B cell (primary cell): ENCODE results near the gene CD247. TPM values are rescaled to one million over a fixed set of nuclear protein-coding genes. Genes with fewer than 3 reads are reported as not detected.

ENCODE experiments used
- ATAC-seq: fragments of 200-7000 bp; cut with Tn5 transposase; one replicate; pipeline ENCODE4 v1.10.0; 2021; ENCODE audit warnings: low read depth, mild to moderate bottlenecking, moderate number of reproducible peaks, moderate library complexity
- CTCF ChIA-PET: fragments of 350-600 bp; sonication (Branson Sonifier 250); formaldehyde crosslinking; loops from one replicate; lab custom pipeline; 2021; ENCODE audit warnings: antibody characterized with exemption, inconsistent platforms; lab: Charles Lee
- POLR2A ChIA-PET: fragments of 350-600 bp; sonication (Branson Sonifier 250); formaldehyde crosslinking; loops from one replicate; lab custom pipeline; 2021; ENCODE audit warnings: antibody characterized with exemption; lab: Charles Lee
- DNase-seq: peaks from one replicate; pipeline ENCODE4 v3.0.0; 2013
- H2AFZ ChIP-seq: 2 replicates; pipeline ENCODE4 v1.6.1; 2012; ENCODE audit warnings: mild to moderate bottlenecking, low read depth, low read length; ENCODE audit not compliant: insufficient read depth, poor library complexity, severe bottlenecking
- H3K27ac ChIP-seq, 2 donors: 1 replicate in 1 of 2; 2 replicates in 1 of 2; pipeline ENCODE4 v1.5.1; 2012 to 2013; ENCODE audit warnings: low read length in 2 of 2, mild to moderate bottlenecking in 2 of 2, moderate library complexity in 1 of 2
- H3K27me3 ChIP-seq, 4 experiments: fragments of 200-600 bp in 1 of 4; sonication (generic) in 1 of 4; replicated peaks in 1 of 4; 1 replicate in 2 of 4; 2 replicates in 2 of 4; pipeline versions ENCODE4 v1.6.1 to v1.7.0; 2013 to 2016; ENCODE audit warnings: low read length in 3 of 4, mild to moderate bottlenecking in 2 of 4, mixed read lengths in 1 of 4, moderate library complexity in 1 of 4; ENCODE audit not compliant: insufficient read depth in 4 of 4, control insufficient read depth in 3 of 4; ENCODE audit errors: control extremely low read depth in 1 of 4
- H3K36me3 ChIP-seq, 2 experiments: replicated peaks in 1 of 2; 1 replicate in 1 of 2; 2 replicates in 1 of 2; pipeline versions ENCODE4 v1.6.1 to v1.7.1; 2013; ENCODE audit warnings: low read length in 1 of 2; ENCODE audit not compliant: insufficient read depth in 2 of 2, control insufficient read depth in 1 of 2; ENCODE audit errors: control extremely low read depth in 1 of 2, extremely low read depth in 1 of 2
- H3K4me1 ChIP-seq, 2 donors: fragments of 200-600 bp in 1 of 2; sonication (generic) in 1 of 2; 1 replicate in 1 of 2; 2 replicates in 1 of 2; pipeline versions ENCODE4 v1.5.1 to v1.6.1; 2013 to 2017; ENCODE audit warnings: low read length in 2 of 2; ENCODE audit not compliant: control insufficient read depth in 2 of 2, insufficient read depth in 2 of 2
- H3K4me2 ChIP-seq: replicated peaks from 2 replicates; pipeline ENCODE3; 2012; ENCODE audit warnings: mild to moderate bottlenecking, low read depth, low read length; ENCODE audit not compliant: poor library complexity, severe bottlenecking
- H3K4me3 ChIP-seq, 5 experiments: fragments of 200-600 bp in 1 of 5; sonication (generic) in 1 of 5; 1 replicate in 3 of 5; 2 replicates in 2 of 5; pipeline versions ENCODE4 v1.5.1 to v1.7.0; 2011 to 2016; ENCODE audit warnings: low read length in 4 of 5, mild to moderate bottlenecking in 4 of 5, low read depth in 2 of 5, control low read depth in 1 of 5, moderate library complexity in 1 of 5; ENCODE audit not compliant: insufficient read depth in 1 of 5; ENCODE audit errors: control extremely low read depth in 1 of 5, extremely low read depth in 1 of 5
- H3K79me2 ChIP-seq: fragments of 200-600 bp; sonication (generic); one replicate; pipeline ENCODE4 v1.6.0; 2016; ENCODE audit warnings: low read length; ENCODE audit not compliant: control insufficient read depth, insufficient read depth
- H3K9ac ChIP-seq: fragments of 200-600 bp; sonication (generic); 2 replicates; pipeline ENCODE4 v1.6.1; 2017; ENCODE audit warnings: mild to moderate bottlenecking, low read length, moderate library complexity
- H3K9me3 ChIP-seq, 3 donors: one replicate each; pipeline versions ENCODE4 v1.6.1 to v1.7.1; 2013; ENCODE audit warnings: low read length in 2 of 3; ENCODE audit not compliant: control insufficient read depth in 2 of 3, insufficient read depth in 1 of 3; ENCODE audit errors: control extremely low read depth in 1 of 3
- H4K20me1 ChIP-seq: 2 replicates; pipeline ENCODE4 v1.6.0; 2012; ENCODE audit warnings: mild to moderate bottlenecking, low read length; ENCODE audit not compliant: insufficient read depth, control insufficient read depth, poor library complexity, severe bottlenecking
- H3K27ac Mint-ChIP-seq: one replicate; pipeline ENCODE4 v1.8.0; 2021; ENCODE audit warnings: mixed read lengths
- H3K27me3 Mint-ChIP-seq: one replicate; pipeline ENCODE4 v1.8.0; 2021; ENCODE audit warnings: mixed read lengths
- H3K4me1 Mint-ChIP-seq: one replicate; pipeline ENCODE4 v1.8.0; 2021; ENCODE audit warnings: mixed read lengths
- H3K4me3 Mint-ChIP-seq: one replicate; pipeline ENCODE4 v1.8.0; 2021; ENCODE audit warnings: mixed read lengths
- H3K9me3 Mint-ChIP-seq: one replicate; pipeline ENCODE4 v1.8.0; 2022; ENCODE audit warnings: mixed read lengths; ENCODE audit not compliant: insufficient read depth
- EZH2 ChIP-seq: IDR thresholded peaks from 2 replicates; pipeline ENCODE4 v1.6.1; 2012; ENCODE audit warnings: borderline replicate concordance, low read depth, mild to moderate bottlenecking, moderate library complexity, low read length; ENCODE audit not compliant: insufficient read depth, poor library complexity, severe bottlenecking
- WGBS: methylation state at CpG from one replicate; pipeline ENCODE4 v1.1.5; 2013; ENCODE audit warnings: missing lambda C conversion rate; ENCODE audit not compliant: insufficient coverage; 5-methylcytosine and 5-hydroxymethylcytosine counted together
- intact Hi-C: fragments of 100-400 bp; cut with micrococcal nuclease; formaldehyde crosslinking; loops from one replicate; pipeline ENCODE4 v1.10.0; 2022
- polyA plus RNA-seq: library from polyadenylated mRNA; depleted of rRNA; stranded (reverse); fragments of >200 nt; gene quantifications from 2 replicates; pipeline ENCODE4 v1.2.3, GENCODE V29; 2012
- total RNA-seq, 2 donors: library from RNA; stranded (reverse); fragments of 120-200 nt in 1 of 2; gene quantifications; 1 replicate in 1 of 2; 2 replicates in 1 of 2; pipeline versions ENCODE4 v1.2.3 to v1.2.4, GENCODE V29; 2013 to 2022
- TF ChIP-seq, protein P1 (sequence below): fragments of 200-600 bp; IDR thresholded peaks from one replicate; pipeline ENCODE4 v1.8.0; 2022; ENCODE audit warnings: antibody characterized with exemption, mild to moderate bottlenecking

CD247 gene
- total and polyA plus RNA-seq, 2 donors (not counting 1 experiment from before 2014, with no cell fraction given) = 2.5 to 10.8 TPM

DNA sequence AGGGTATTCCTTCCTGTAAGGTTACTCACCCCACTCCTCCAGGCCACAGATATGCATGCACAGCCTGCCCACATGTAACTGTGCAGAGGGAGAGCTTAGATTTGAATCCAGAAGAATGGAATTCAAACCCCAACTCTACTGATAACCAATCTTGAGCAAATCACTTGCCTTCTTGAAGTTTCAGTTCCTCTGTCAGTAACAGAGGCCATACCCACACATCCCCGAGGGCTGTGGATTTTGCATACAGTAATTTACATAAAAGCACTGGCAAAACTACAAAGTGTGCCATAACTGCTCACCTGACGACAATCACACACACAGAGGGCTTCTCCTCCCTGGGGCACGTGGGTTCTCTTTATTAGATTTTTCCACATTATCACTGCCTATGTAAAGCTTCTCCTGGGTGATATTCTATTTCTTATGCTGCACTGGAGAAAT lies 18.6 kb downstream of the CD247 start:
- peak overlapping the region; percentile 66 for H3K4me2 ChIP-seq
- H2AFZ ChIP-seq = no peak overlapping the region
- ChIA-PET CTCF (interaction anchor here (0.9 to 4.3 kb wide), 4 partner anchors 19 to 49 kb away, joined by 3 to 25 read pairs (median 6); no protein-coding TSS in a partner anchor), POLR2A (interaction anchor here (0.6 to 1.4 kb wide), 2 partner anchors 44 to 437 kb away, joined by 3 to 10 read pairs; partner anchors contain the start of gene DCAF6)
- H3K27me3 ChIP-seq = peaks cover 0 to 66% (median 55%) of the 10 kb centered on the region in 4 experiments
- H3K9me3 ChIP-seq = peaks cover 0 to 5% (median 0%) of the 10 kb centered on the region in 3 donors
- Mint-ChIP-seq H3K4me1 (peaks cover 39% of the 10 kb centered on the region), H3K27ac (peak overlapping the region; percentile 18), H3K27me3 (peaks cover 75% of the 10 kb centered on the region), H3K4me3 (peak overlapping the region; percentile 68), H3K9me3 (no peaks in the 10 kb centered on the region)
- intact Hi-C loops = loop anchor here (1.0 to 2.0 kb wide), 4 partner anchors 44 to 279 kb away; partner anchors contain the start of genes CREG1 and POU2F1
- no peak overlapping the region for H3K27ac ChIP-seq
- DNase-seq (peak; percentile 88), ATAC-seq (peak; percentile 98)
- no peak overlapping the region for H3K9ac ChIP-seq
- TF ChIP-seq, protein P1, sequence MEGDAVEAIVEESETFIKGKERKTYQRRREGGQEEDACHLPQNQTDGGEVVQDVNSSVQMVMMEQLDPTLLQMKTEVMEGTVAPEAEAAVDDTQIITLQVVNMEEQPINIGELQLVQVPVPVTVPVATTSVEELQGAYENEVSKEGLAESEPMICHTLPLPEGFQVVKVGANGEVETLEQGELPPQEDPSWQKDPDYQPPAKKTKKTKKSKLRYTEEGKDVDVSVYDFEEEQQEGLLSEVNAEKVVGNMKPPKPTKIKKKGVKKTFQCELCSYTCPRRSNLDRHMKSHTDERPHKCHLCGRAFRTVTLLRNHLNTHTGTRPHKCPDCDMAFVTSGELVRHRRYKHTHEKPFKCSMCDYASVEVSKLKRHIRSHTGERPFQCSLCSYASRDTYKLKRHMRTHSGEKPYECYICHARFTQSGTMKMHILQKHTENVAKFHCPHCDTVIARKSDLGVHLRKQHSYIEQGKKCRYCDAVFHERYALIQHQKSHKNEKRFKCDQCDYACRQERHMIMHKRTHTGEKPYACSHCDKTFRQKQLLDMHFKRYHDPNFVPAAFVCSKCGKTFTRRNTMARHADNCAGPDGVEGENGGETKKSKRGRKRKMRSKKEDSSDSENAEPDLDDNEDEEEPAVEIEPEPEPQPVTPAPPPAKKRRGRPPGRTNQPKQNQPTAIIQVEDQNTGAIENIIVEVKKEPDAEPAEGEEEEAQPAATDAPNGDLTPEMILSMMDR = no peak
- no peak for TF ChIP-seq EZH2
- H3K36me3 ChIP-seq = no peaks in the 10 kb centered on the region
- no peaks in the 10 kb centered on the region for H4K20me1 ChIP-seq
- WGBS = 0% methylated on average over 2 of the region's 3 CpGs
- H3K4me1 ChIP-seq = peaks cover 39% of the 10 kb centered on the region in 2 donors
- peak overlapping the region in 1 of 5 experiments; percentile 34 for H3K4me3 ChIP-seq
- no peaks in the 10 kb centered on the region for H3K79me2 ChIP-seq

DNA sequence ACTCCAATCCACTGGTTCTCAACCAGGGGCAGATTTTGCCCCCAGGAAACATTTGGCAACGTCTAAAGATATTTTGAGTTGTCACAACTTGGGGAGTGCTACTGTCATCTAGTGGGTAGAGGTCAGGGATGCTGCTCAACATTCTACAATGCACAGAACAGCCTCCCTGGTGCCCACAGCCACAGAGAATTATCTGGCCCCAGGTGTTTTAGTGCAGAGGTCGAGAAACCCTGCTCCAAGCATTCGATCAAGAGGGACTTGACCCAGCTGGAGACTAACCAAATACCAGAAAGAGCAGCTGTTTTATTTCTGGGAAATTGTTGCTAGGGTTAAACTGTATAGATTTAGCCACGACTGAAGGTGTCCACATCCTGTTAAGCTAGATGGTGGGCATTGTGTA lies 19.2 kb downstream of the CD247 start:
- ATAC-seq (no peak), DNase-seq (no peak)
- Histone ChIP-seq H3K9ac (no peak overlapping the region), H3K4me1 (peaks cover 39% of the 10 kb centered on the region in 2 donors), H3K27ac (no peak overlapping the region), H3K36me3 (no peaks in the 10 kb centered on the region), H3K79me2 (no peaks in the 10 kb centered on the region), H4K20me1 (no peaks in the 10 kb centered on the region), H3K4me2 (peak overlapping the region; percentile 66), H3K9me3 (peaks cover 0 to 5% (median 0%) of the 10 kb centered on the region in 3 donors), H3K4me3 (peak overlapping the region in 1 of 5 experiments; percentile 34), H3K27me3 (peaks cover 0 to 67% (median 55%) of the 10 kb centered on the region in 4 experiments), H2AFZ (no peak overlapping the region)
- peaks cover 39% of the 10 kb centered on the region for H3K4me1 Mint-ChIP-seq
- H3K4me3 Mint-ChIP-seq = peak overlapping the region; percentile 68
- TF ChIP-seq, protein P1 = no peak
- intact Hi-C loops = loop anchor here (1.0 to 2.0 kb wide), 3 partner anchors 44 to 69 kb away; partner anchors contain the start of gene CREG1
- POLR2A ChIA-PET = interaction anchor here (1.4 kb wide), 1 partner anchor 44 kb away, joined by 10 read pairs; no protein-coding TSS in a partner anchor
- no peak overlapping the region for H3K27ac Mint-ChIP-seq
- peaks cover 75% of the 10 kb centered on the region for H3K27me3 Mint-ChIP-seq
- CTCF ChIA-PET = interaction anchor here (0.9 to 4.3 kb wide), 2 partner anchors 35 to 49 kb away, joined by 3 to 25 read pairs; no protein-coding TSS in a partner anchor
- H3K9me3 Mint-ChIP-seq = no peaks in the 10 kb centered on the region
- WGBS = 25% methylated on average over 3 of the region's 4 CpGs
